ENCODE measurements around the gene BCL11A. TPM values are rescaled to one million over a fixed set of nuclear protein-coding genes. Genes with fewer than 3 reads are reported as not detected.

The BCL11A gene
- total RNA-seq, 4 donors from 2014 or later = 1.5 to 8.8 (median 3.2) TPM

GRCh38 chr2:60472041-60472440 is 81.4 kb downstream of the BCL11A start:
- Histone ChIP-seq H3K27me3 (no peaks in the 10 kb centered on the region), H3K36me3 (no peaks in the 10 kb centered on the region), H3K9me3 (no peaks in the 10 kb centered on the region), H3K4me3 (no peak overlapping the region), H3K4me1 (no peaks in the 10 kb centered on the region), H3K27ac (no peak overlapping the region)
- no peak for TF ChIP-seq POLR2A (IDR thresholded peaks at IDR 0.05)
- no peak for TF ChIP-seq CTCF (IDR thresholded peaks at IDR 0.05)
- DNase-seq = no peak
- intact Hi-C loops (cut with DNase I; ENCODE audit: low total_unique reads) = no loop called here

GRCh38 chr2:60470340-60470739 is 83.1 kb downstream of the BCL11A start:
- no peak overlapping the region for H3K4me3 ChIP-seq
- H3K9me3 ChIP-seq = no peaks in the 10 kb centered on the region
- intact Hi-C loops (cut with DNase I; ENCODE audit: low total_unique reads) = no loop called here
- TF ChIP-seq CTCF (IDR thresholded peaks at IDR 0.05) = no peak
- TF ChIP-seq POLR2A (IDR thresholded peaks at IDR 0.05) = no peak
- no peak for DNase-seq
- no peak overlapping the region for H3K27ac ChIP-seq
- no peaks in the 10 kb centered on the region for H3K4me1 ChIP-seq
- no peaks in the 10 kb centered on the region for H3K27me3 ChIP-seq
- H3K36me3 ChIP-seq = no peaks in the 10 kb centered on the region

GRCh38 chr2:60469536-60470317 is 83.7 kb downstream of the BCL11A start:
- Histone ChIP-seq H3K9me3 (no peaks in the 10 kb centered on the region), H3K36me3 (no peaks in the 10 kb centered on the region), H3K27me3 (no peaks in the 10 kb centered on the region), H3K27ac (no peak overlapping the region), H3K4me1 (no peaks in the 10 kb centered on the region), H3K4me3 (no peak overlapping the region)
- DNase-seq = no peak
- intact Hi-C loops (cut with DNase I; ENCODE audit: low total_unique reads) = no loop called here
- TF ChIP-seq CTCF (IDR thresholded peaks at IDR 0.05) (no peak), POLR2A (IDR thresholded peaks at IDR 0.05) (no peak)

GRCh38 chr2:60468382-60469085 is 84.9 kb downstream of the BCL11A start:
- no peak for DNase-seq
- Histone ChIP-seq H3K4me3 (no peak overlapping the region), H3K36me3 (no peaks in the 10 kb centered on the region), H3K27ac (no peak overlapping the region), H3K27me3 (no peaks in the 10 kb centered on the region), H3K4me1 (no peaks in the 10 kb centered on the region), H3K9me3 (no peaks in the 10 kb centered on the region)
- intact Hi-C loops (cut with DNase I; ENCODE audit: low total_unique reads) = no loop called here
- TF ChIP-seq CTCF (IDR thresholded peaks at IDR 0.05) = no peak
- TF ChIP-seq POLR2A (IDR thresholded peaks at IDR 0.05) = no peak

GRCh38 chr2:60466161-60466702 is 87.2 kb downstream of the BCL11A start:
- intact Hi-C loops (cut with DNase I; ENCODE audit: low total_unique reads) = no loop called here
- no peaks in the 10 kb centered on the region for H3K9me3 ChIP-seq
- no peak overlapping the region for H3K4me3 ChIP-seq
- no peaks in the 10 kb centered on the region for H3K4me1 ChIP-seq
- no peaks in the 10 kb centered on the region for H3K36me3 ChIP-seq
- H3K27ac ChIP-seq = no peak overlapping the region
- TF ChIP-seq POLR2A (IDR thresholded peaks at IDR 0.05) (no peak), CTCF (IDR thresholded peaks at IDR 0.05) (no peak)
- DNase-seq = no peak
- no peaks in the 10 kb centered on the region for H3K27me3 ChIP-seq
